Astrocyte (in vitro differentiated cells and primary cell): ENCODE measurements around the gene CNOT6L. TPM values are rescaled to one million over a fixed set of nuclear protein-coding genes. Genes with fewer than 3 reads are reported as not detected.

Source experiments
- DNase-seq: peaks from one replicate; pipeline ENCODE4 v3.0.0-alpha.2; 2010; ENCODE audit warnings: low read depth
- FAIRE-seq: peaks from 2 replicates; lab custom pipeline; 2011; peaks lifted over from hg19 to GRCh38; lab: Jason Lieb, UNC
- H2AFZ ChIP-seq: 2 replicates; pipeline ENCODE4 v1.6.0; 2012; ENCODE audit warnings: low read depth, low read length, inconsistent platforms
- H3K27ac ChIP-seq: 2 replicates; pipeline ENCODE4 v1.5.1; 2011; ENCODE audit warnings: low read depth, low read length, inconsistent platforms
- H3K27me3 ChIP-seq: 2 replicates; pipeline ENCODE4 v1.6.0; 2011; ENCODE audit warnings: low read length, inconsistent platforms; ENCODE audit not compliant: insufficient read depth
- H3K36me3 ChIP-seq: 2 replicates; pipeline ENCODE4 v1.5.1; 2011; ENCODE audit warnings: low read length, inconsistent platforms; ENCODE audit not compliant: insufficient read depth
- H3K4me1 ChIP-seq: 2 replicates; pipeline ENCODE4 v1.5.1; 2011; ENCODE audit warnings: low read length, inconsistent platforms; ENCODE audit not compliant: insufficient read depth
- H3K4me2 ChIP-seq: 2 replicates; pipeline ENCODE4 v1.6.0; 2012; ENCODE audit warnings: low read length, inconsistent platforms
- H3K4me3 ChIP-seq: 2 replicates; pipeline ENCODE4 v1.5.1; 2011; ENCODE audit warnings: low read depth, mild to moderate bottlenecking, low read length, inconsistent platforms; ENCODE audit not compliant: insufficient read depth
- H3K79me2 ChIP-seq: 2 replicates; pipeline ENCODE4 v1.6.0; 2012; ENCODE audit warnings: mild to moderate bottlenecking, low read length, inconsistent platforms; ENCODE audit not compliant: insufficient read depth
- H3K9ac ChIP-seq: 2 replicates; pipeline ENCODE4 v1.6.0; 2012; ENCODE audit warnings: mild to moderate bottlenecking, low read length, inconsistent platforms
- H3K9me3 ChIP-seq: 2 replicates; pipeline ENCODE4 v1.5.1; 2012; ENCODE audit warnings: low read depth, mild to moderate bottlenecking, low read length, inconsistent platforms; ENCODE audit not compliant: insufficient read depth
- H4K20me1 ChIP-seq: 2 replicates; pipeline ENCODE4 v1.6.0; 2012; ENCODE audit warnings: low read length, inconsistent platforms; ENCODE audit not compliant: insufficient read depth
- H3K27ac Mint-ChIP-seq: one replicate; pipeline ENCODE4 v1.8.0; 2021; ENCODE audit warnings: mild to moderate bottlenecking, mixed read lengths; ENCODE audit not compliant: unreplicated experiment
- H3K27me3 Mint-ChIP-seq: one replicate; pipeline ENCODE4 v1.8.0; 2021; ENCODE audit warnings: low read depth, mixed read lengths; ENCODE audit not compliant: unreplicated experiment
- H3K36me3 Mint-ChIP-seq: one replicate; pipeline ENCODE4 v1.8.0; 2021; ENCODE audit warnings: low read depth, mixed read lengths; ENCODE audit not compliant: unreplicated experiment
- H3K4me1 Mint-ChIP-seq: one replicate; pipeline ENCODE4 v1.8.0; 2021; ENCODE audit warnings: low read depth, mixed read lengths; ENCODE audit not compliant: unreplicated experiment
- H3K4me3 Mint-ChIP-seq: one replicate; pipeline ENCODE4 v1.8.0; 2021; ENCODE audit warnings: mild to moderate bottlenecking, moderate library complexity, mixed read lengths; ENCODE audit not compliant: unreplicated experiment
- H3K9me3 Mint-ChIP-seq: one replicate; pipeline ENCODE4 v1.8.0; 2021; ENCODE audit warnings: mild to moderate bottlenecking, mixed read lengths; ENCODE audit not compliant: unreplicated experiment
- EZH2 ChIP-seq: IDR thresholded peaks from 2 replicates; pipeline ENCODE4 v1.6.1; 2012; ENCODE audit warnings: mild to moderate bottlenecking, low read length, inconsistent platforms; ENCODE audit not compliant: insufficient read depth
- total RNA-seq: library from RNA; stranded (reverse); gene quantifications from 2 replicates; pipeline ENCODE4 v1.2.1, GENCODE V29; 2021
- TF ChIP-seq, protein P1 (sequence below): IDR thresholded peaks from 2 replicates; pipeline ENCODE4 v1.5.1; 2011; ENCODE audit warnings: low read depth, mild to moderate bottlenecking, inconsistent platforms, low read length, moderate library complexity; ENCODE audit not compliant: insufficient read depth

CNOT6L gene
- total RNA-seq, 1 donor from 2014 or later: 34.0 TPM

DNA sequence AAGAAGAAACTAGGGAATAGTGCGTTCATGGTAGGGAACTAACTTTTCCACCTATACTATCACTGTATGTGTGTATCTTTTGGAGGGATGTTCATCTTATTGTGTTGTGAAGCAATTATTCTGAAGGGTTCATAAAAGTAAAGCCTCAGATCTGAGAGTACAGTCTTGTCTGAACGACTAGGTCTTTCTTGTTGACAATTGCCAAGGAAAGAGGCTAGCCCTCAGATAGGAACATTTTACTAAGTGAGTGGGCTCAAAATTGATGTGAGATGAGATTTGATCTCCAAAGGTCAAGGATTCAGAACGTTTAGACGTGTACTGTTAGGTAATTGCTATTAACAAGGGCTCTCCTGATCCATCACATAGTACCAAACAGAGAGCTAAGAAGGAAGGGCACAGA, 15.2 kb upstream of the CNOT6L start:
- no peak overlapping the region for H3K27ac ChIP-seq
- H3K27me3 ChIP-seq: peaks cover 2% of the 10 kb centered on the region
- no peaks in the 10 kb centered on the region for H3K4me1 ChIP-seq
- Mint-ChIP-seq H3K9me3 (no peaks in the 10 kb centered on the region), H3K36me3 (no peaks in the 10 kb centered on the region), H3K4me3 (no peak overlapping the region), H3K27ac (no peak overlapping the region), H3K4me1 (no peaks in the 10 kb centered on the region), H3K27me3 (no peaks in the 10 kb centered on the region)
- H3K36me3 ChIP-seq: no peaks in the 10 kb centered on the region
- H3K4me2 ChIP-seq: no peak overlapping the region
- no peaks in the 10 kb centered on the region for H3K9me3 ChIP-seq
- DNase-seq (no peak), FAIRE-seq (no peak)
- no peaks in the 10 kb centered on the region for H4K20me1 ChIP-seq
- no peak overlapping the region for H3K9ac ChIP-seq
- no peak overlapping the region for H3K4me3 ChIP-seq
- H2AFZ ChIP-seq: no peak overlapping the region
- TF ChIP-seq EZH2: no peak
- TF ChIP-seq, protein P1, sequence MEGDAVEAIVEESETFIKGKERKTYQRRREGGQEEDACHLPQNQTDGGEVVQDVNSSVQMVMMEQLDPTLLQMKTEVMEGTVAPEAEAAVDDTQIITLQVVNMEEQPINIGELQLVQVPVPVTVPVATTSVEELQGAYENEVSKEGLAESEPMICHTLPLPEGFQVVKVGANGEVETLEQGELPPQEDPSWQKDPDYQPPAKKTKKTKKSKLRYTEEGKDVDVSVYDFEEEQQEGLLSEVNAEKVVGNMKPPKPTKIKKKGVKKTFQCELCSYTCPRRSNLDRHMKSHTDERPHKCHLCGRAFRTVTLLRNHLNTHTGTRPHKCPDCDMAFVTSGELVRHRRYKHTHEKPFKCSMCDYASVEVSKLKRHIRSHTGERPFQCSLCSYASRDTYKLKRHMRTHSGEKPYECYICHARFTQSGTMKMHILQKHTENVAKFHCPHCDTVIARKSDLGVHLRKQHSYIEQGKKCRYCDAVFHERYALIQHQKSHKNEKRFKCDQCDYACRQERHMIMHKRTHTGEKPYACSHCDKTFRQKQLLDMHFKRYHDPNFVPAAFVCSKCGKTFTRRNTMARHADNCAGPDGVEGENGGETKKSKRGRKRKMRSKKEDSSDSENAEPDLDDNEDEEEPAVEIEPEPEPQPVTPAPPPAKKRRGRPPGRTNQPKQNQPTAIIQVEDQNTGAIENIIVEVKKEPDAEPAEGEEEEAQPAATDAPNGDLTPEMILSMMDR: no peak
- H3K79me2 ChIP-seq: no peaks in the 10 kb centered on the region

DNA sequence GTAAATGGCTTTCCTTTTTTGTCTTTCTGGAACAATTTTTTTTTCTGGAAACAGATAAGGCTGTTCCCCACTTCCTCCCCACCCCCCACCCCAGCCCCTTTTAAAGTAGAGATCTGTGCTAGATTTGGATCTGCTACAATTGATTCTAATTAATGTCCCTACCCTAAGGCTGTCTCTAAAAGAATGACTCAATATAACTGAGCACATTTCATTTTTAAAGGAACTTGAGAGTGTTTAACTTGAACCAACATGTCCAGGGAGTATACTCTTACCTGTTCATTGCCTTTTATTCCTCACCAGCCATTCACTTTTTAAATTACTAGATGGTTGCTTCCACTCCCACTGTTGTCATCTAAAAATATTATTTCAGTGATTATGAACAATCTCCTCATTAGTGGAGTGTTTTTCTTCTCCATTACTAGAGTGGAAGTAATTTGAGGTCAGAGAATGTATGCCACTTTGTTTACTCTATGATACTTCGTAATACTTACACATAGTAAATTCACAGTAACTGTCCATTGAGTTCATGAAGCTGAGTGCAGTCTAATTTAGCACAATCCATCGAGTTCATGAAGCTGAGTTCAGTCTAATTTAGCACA, 14.1 kb upstream of the CNOT6L start:
- Mint-ChIP-seq H3K36me3 (no peaks in the 10 kb centered on the region), H3K27me3 (no peaks in the 10 kb centered on the region), H3K9me3 (no peaks in the 10 kb centered on the region), H3K4me3 (no peak overlapping the region), H3K4me1 (no peaks in the 10 kb centered on the region), H3K27ac (no peak overlapping the region)
- H3K4me2 ChIP-seq: no peak overlapping the region
- H4K20me1 ChIP-seq: no peaks in the 10 kb centered on the region
- H3K4me1 ChIP-seq: no peaks in the 10 kb centered on the region
- DNase-seq: no peak
- H3K27ac ChIP-seq: no peak overlapping the region
- TF ChIP-seq EZH2: no peak
- TF ChIP-seq, protein P1: no peak
- no peaks in the 10 kb centered on the region for H3K36me3 ChIP-seq
- no peak overlapping the region for H3K9ac ChIP-seq
- no peak overlapping the region for H2AFZ ChIP-seq
- no peaks in the 10 kb centered on the region for H3K79me2 ChIP-seq
- no peak for FAIRE-seq
- H3K9me3 ChIP-seq: no peaks in the 10 kb centered on the region
- H3K4me3 ChIP-seq: no peak overlapping the region
- H3K27me3 ChIP-seq: peaks cover 2% of the 10 kb centered on the region

DNA sequence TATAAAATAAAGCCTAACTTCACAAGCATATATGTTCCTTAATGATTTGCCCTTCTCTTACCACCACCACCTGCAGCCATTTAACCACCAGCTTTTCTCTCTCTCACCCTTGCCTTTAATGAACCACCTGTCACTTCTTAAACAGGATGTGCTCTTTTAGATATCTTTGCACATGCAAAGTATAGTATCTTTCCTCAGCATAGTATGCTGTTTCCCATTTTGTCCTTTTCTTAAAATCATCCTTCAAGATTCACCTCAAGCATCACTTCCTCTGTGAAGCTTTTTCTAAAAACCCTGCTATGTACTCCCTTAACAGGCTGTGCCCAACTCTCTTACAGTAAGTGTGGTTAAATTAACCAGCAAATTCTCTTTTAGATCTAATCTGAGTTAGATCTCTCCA, 8.2 kb upstream of the CNOT6L start:
- H4K20me1 ChIP-seq: no peaks in the 10 kb centered on the region
- no peaks in the 10 kb centered on the region for H3K79me2 ChIP-seq
- no peak overlapping the region for H3K4me2 ChIP-seq
- H3K4me3 ChIP-seq: no peak overlapping the region
- H2AFZ ChIP-seq: no peak overlapping the region
- H3K36me3 ChIP-seq: no peaks in the 10 kb centered on the region
- H3K27me3 Mint-ChIP-seq: peaks cover 2% of the 10 kb centered on the region
- FAIRE-seq (no peak), DNase-seq (no peak)
- H3K27ac Mint-ChIP-seq: no peak overlapping the region
- H3K4me1 ChIP-seq: no peaks in the 10 kb centered on the region
- no peaks in the 10 kb centered on the region for H3K9me3 ChIP-seq
- H3K9ac ChIP-seq: no peak overlapping the region
- H3K36me3 Mint-ChIP-seq: no peaks in the 10 kb centered on the region
- TF ChIP-seq EZH2: no peak
- TF ChIP-seq, protein P1: no peak
- H3K9me3 Mint-ChIP-seq: no peaks in the 10 kb centered on the region
- H3K4me3 Mint-ChIP-seq: no peak overlapping the region
- H3K27me3 ChIP-seq: peaks cover 8% of the 10 kb centered on the region
- no peaks in the 10 kb centered on the region for H3K4me1 Mint-ChIP-seq
- H3K27ac ChIP-seq: no peak overlapping the region
